Activated T-helper 17 cell treated with anti-CD3 and anti-CD28 coated beads, Interleukin-2, amount 50 U/mL, for 72 hours (primary cell): ENCODE measurements around the gene SCN10A. TPM values are rescaled to one million over a fixed set of nuclear protein-coding genes. Genes with fewer than 3 reads are reported as not detected.

Experiments
- ATAC-seq: fragments of 150-1000 bp; cut with Tn5 transposase; replicated peaks from 2 replicates; pipeline ENCODE4 v1.10.0; 2021; ENCODE audit warnings: mild to moderate bottlenecking, moderate library complexity
- H3K27ac Mint-ChIP-seq: one replicate; pipeline ENCODE4 v1.8.0; 2022; ENCODE audit warnings: mixed read lengths
- H3K27me3 Mint-ChIP-seq: one replicate; pipeline ENCODE4 v1.8.0; 2022; ENCODE audit warnings: mixed read lengths
- H3K36me3 Mint-ChIP-seq: one replicate; pipeline ENCODE4 v1.8.0; 2022; ENCODE audit warnings: low read depth, mild to moderate bottlenecking, mixed read lengths
- H3K4me1 Mint-ChIP-seq: one replicate; pipeline ENCODE4 v1.8.0; 2022; ENCODE audit warnings: mixed read lengths
- H3K4me3 Mint-ChIP-seq: one replicate; pipeline ENCODE4 v1.8.0; 2022; ENCODE audit warnings: mild to moderate bottlenecking, mixed read lengths
- H3K9me3 Mint-ChIP-seq: one replicate; pipeline ENCODE4 v1.8.0; 2022; ENCODE audit warnings: mixed read lengths
- total RNA-seq, 2 donors: library from RNA; stranded (reverse); gene quantifications; one replicate each; pipeline ENCODE4 v1.2.3, GENCODE V29; 2022

The SCN10A gene
- total RNA-seq, 2 donors from 2014 or later = not detected

- H3K27ac Mint-ChIP-seq = no peak overlapping the region
- no peak overlapping the region for H3K4me3 Mint-ChIP-seq
- no peaks in the 10 kb centered on the region for H3K36me3 Mint-ChIP-seq
- no peaks in the 10 kb centered on the region for H3K9me3 Mint-ChIP-seq
- H3K4me1 Mint-ChIP-seq = no peaks in the 10 kb centered on the region
- ATAC-seq = no peak
- peaks cover 22% of the 10 kb centered on the region for H3K27me3 Mint-ChIP-seq
Observed at GRCh38 chr3:38743043-38743442, 73.0 kb downstream of the SCN10A start.

GRCh38 chr3:38742550-38742949, 73.5 kb downstream of the SCN10A start:
- H3K9me3 Mint-ChIP-seq = no peaks in the 10 kb centered on the region
- no peaks in the 10 kb centered on the region for H3K4me1 Mint-ChIP-seq
- H3K27me3 Mint-ChIP-seq = peaks cover 22% of the 10 kb centered on the region
- no peak overlapping the region for H3K27ac Mint-ChIP-seq
- no peaks in the 10 kb centered on the region for H3K36me3 Mint-ChIP-seq
- H3K4me3 Mint-ChIP-seq = no peak overlapping the region
- no peak for ATAC-seq

- ATAC-seq = no peak
- Mint-ChIP-seq H3K4me3 (no peak overlapping the region), H3K4me1 (no peaks in the 10 kb centered on the region), H3K27me3 (peaks cover 22% of the 10 kb centered on the region), H3K27ac (no peak overlapping the region), H3K36me3 (no peaks in the 10 kb centered on the region), H3K9me3 (no peaks in the 10 kb centered on the region)
Observed at GRCh38 chr3:38740537-38740936, 75.5 kb downstream of the SCN10A start.

GRCh38 chr3:38739931-38740330, 76.1 kb downstream of the SCN10A start:
- peaks cover 22% of the 10 kb centered on the region for H3K27me3 Mint-ChIP-seq
- H3K4me3 Mint-ChIP-seq = no peak overlapping the region
- H3K4me1 Mint-ChIP-seq = no peaks in the 10 kb centered on the region
- ATAC-seq = no peak
- no peak overlapping the region for H3K27ac Mint-ChIP-seq
- H3K9me3 Mint-ChIP-seq = no peaks in the 10 kb centered on the region
- H3K36me3 Mint-ChIP-seq = no peaks in the 10 kb centered on the region

GRCh38 chr3:38739396-38739689, 76.7 kb downstream of the SCN10A start:
- no peaks in the 10 kb centered on the region for H3K36me3 Mint-ChIP-seq
- ATAC-seq = no peak

GRCh38 chr3:38738630-38739395, 77.2 kb downstream of the SCN10A start:
- H3K27me3 Mint-ChIP-seq = peaks cover 22% of the 10 kb centered on the region
- H3K4me1 Mint-ChIP-seq = no peaks in the 10 kb centered on the region
- no peak overlapping the region for H3K4me3 Mint-ChIP-seq
- ATAC-seq = no peak
- no peaks in the 10 kb centered on the region for H3K36me3 Mint-ChIP-seq
- H3K9me3 Mint-ChIP-seq = no peaks in the 10 kb centered on the region
- H3K27ac Mint-ChIP-seq = no peak overlapping the region

More at GRCh38 chr3:38739396-38739689, 76.7 kb downstream of the SCN10A start:
- H3K4me3 Mint-ChIP-seq = no peak overlapping the region
- peaks cover 22% of the 10 kb centered on the region for H3K27me3 Mint-ChIP-seq
- no peaks in the 10 kb centered on the region for H3K9me3 Mint-ChIP-seq
- no peaks in the 10 kb centered on the region for H3K4me1 Mint-ChIP-seq
- H3K27ac Mint-ChIP-seq = no peak overlapping the region

- Mint-ChIP-seq H3K36me3 (no peaks in the 10 kb centered on the region), H3K27me3 (peaks cover 7% of the 10 kb centered on the region), H3K27ac (no peak overlapping the region), H3K9me3 (no peaks in the 10 kb centered on the region), H3K4me1 (no peaks in the 10 kb centered on the region), H3K4me3 (no peak overlapping the region)
- no peak for ATAC-seq
Observed at GRCh38 chr3:38731522-38731921, 84.5 kb downstream of the SCN10A start.

- Mint-ChIP-seq H3K9me3 (no peaks in the 10 kb centered on the region), H3K4me3 (no peak overlapping the region), H3K27ac (no peak overlapping the region), H3K4me1 (no peaks in the 10 kb centered on the region), H3K27me3 (peaks cover 11% of the 10 kb centered on the region), H3K36me3 (no peaks in the 10 kb centered on the region)
- ATAC-seq = no peak
Observed at GRCh38 chr3:38730281-38730680, 85.7 kb downstream of the SCN10A start.

- no peaks in the 10 kb centered on the region for H3K9me3 Mint-ChIP-seq
- H3K36me3 Mint-ChIP-seq = no peaks in the 10 kb centered on the region
- H3K27me3 Mint-ChIP-seq = peaks cover 17% of the 10 kb centered on the region
- no peak for ATAC-seq
- no peaks in the 10 kb centered on the region for H3K4me1 Mint-ChIP-seq
- no peak overlapping the region for H3K4me3 Mint-ChIP-seq
- H3K27ac Mint-ChIP-seq = no peak overlapping the region
Observed at GRCh38 chr3:38728008-38728407, 88.0 kb downstream of the SCN10A start.

- Mint-ChIP-seq H3K4me3 (no peak overlapping the region), H3K36me3 (no peaks in the 10 kb centered on the region), H3K27me3 (peaks cover 16% of the 10 kb centered on the region), H3K9me3 (no peaks in the 10 kb centered on the region), H3K27ac (no peak overlapping the region), H3K4me1 (no peaks in the 10 kb centered on the region)
- ATAC-seq = no peak
Observed at GRCh38 chr3:38726751-38727150, 89.3 kb downstream of the SCN10A start.

GRCh38 chr3:38725726-38726419, 90.1 kb downstream of the SCN10A start:
- no peak for ATAC-seq
- no peak overlapping the region for H3K27ac Mint-ChIP-seq

GRCh38 chr3:38724392-38724736, 91.7 kb downstream of the SCN10A start:
- no peaks in the 10 kb centered on the region for H3K4me1 Mint-ChIP-seq
- H3K36me3 Mint-ChIP-seq = no peaks in the 10 kb centered on the region
- no peak for ATAC-seq
- peaks cover 22% of the 10 kb centered on the region for H3K27me3 Mint-ChIP-seq
- no peak overlapping the region for H3K27ac Mint-ChIP-seq
- no peaks in the 10 kb centered on the region for H3K9me3 Mint-ChIP-seq
- H3K4me3 Mint-ChIP-seq = no peak overlapping the region

More at GRCh38 chr3:38725726-38726419, 90.1 kb downstream of the SCN10A start:
- H3K9me3 Mint-ChIP-seq = no peaks in the 10 kb centered on the region
- no peaks in the 10 kb centered on the region for H3K4me1 Mint-ChIP-seq
- H3K36me3 Mint-ChIP-seq = no peaks in the 10 kb centered on the region
- no peak overlapping the region for H3K4me3 Mint-ChIP-seq
- peaks cover 21% of the 10 kb centered on the region for H3K27me3 Mint-ChIP-seq

- Mint-ChIP-seq H3K9me3 (no peaks in the 10 kb centered on the region), H3K4me3 (no peak overlapping the region), H3K36me3 (no peaks in the 10 kb centered on the region), H3K27ac (no peak overlapping the region), H3K27me3 (peaks cover 19% of the 10 kb centered on the region), H3K4me1 (no peaks in the 10 kb centered on the region)
- no peak for ATAC-seq
Observed at GRCh38 chr3:38723569-38724391, 92.2 kb downstream of the SCN10A start.

- Mint-ChIP-seq H3K4me1 (no peaks in the 10 kb centered on the region), H3K27me3 (peaks cover 19% of the 10 kb centered on the region), H3K4me3 (no peak overlapping the region), H3K36me3 (no peaks in the 10 kb centered on the region), H3K27ac (no peak overlapping the region), H3K9me3 (no peaks in the 10 kb centered on the region)
- ATAC-seq = no peak
Observed at GRCh38 chr3:38722781-38723568, 93.0 kb downstream of the SCN10A start.
